ENCODE data around the gene LRTM2.
A peak's percentile ranks its signal among the peaks of the same experiment; 100 is the strongest.

The LRTM2 gene

GRCh38 chr12:1847411-1847810 lies 27.0 kb downstream of the LRTM2 start (continued):
- TF ChIP-seq ZNF624 (tag by site-specific recombination; IDR thresholded peaks at IDR 0.05) = no peak
- no peak for TF ChIP-seq SP7 (tag by site-specific recombination; IDR thresholded peaks at IDR 0.05)
- TF ChIP-seq RBAK (tag by site-specific recombination; IDR thresholded peaks at IDR 0.05) = no peak
- TF ChIP-seq ZNF76 (tag by site-specific recombination; IDR thresholded peaks at IDR 0.05; ENCODE audit: borderline replicate concordance, low read depth) = no peak
- no peak for TF ChIP-seq ZNF549 (tag by site-specific recombination; IDR thresholded peaks at IDR 0.05)

GRCh38 chr12:1848146-1848545 lies 27.8 kb downstream of the LRTM2 start:
- CTCF ChIA-PET = no interaction called here
- TF ChIP-seq ZIC2 (tag by site-specific recombination; IDR thresholded peaks at IDR 0.05) (0 out of 2 replicates have a peak, but pooled peaks have one; percentile 19), ZBTB26 (tag by site-specific recombination; optimal IDR thresholded peaks at IDR 0.05) (no peak), PRDM1 (tag by site-specific recombination; IDR thresholded peaks at IDR 0.05) (0 out of 2 replicates have a peak, but pooled peaks have one; percentile 20)
- Histone ChIP-seq H3K27ac (ENCODE audit: extremely low read depth, low read depth, low read length) (no peak overlapping the region), H3K4me1 (ENCODE audit: control insufficient read depth, insufficient read depth, low read length) (no peaks in the 10 kb centered on the region), H3K4me3 (ENCODE audit: low read depth, low read length) (no peak overlapping the region), H3K36me3 (ENCODE audit: control insufficient read depth in 2 of 2, insufficient read depth in 1 of 2, low read length in 2 of 2) (no peaks in the 10 kb centered on the region), H3K9me3 (ENCODE audit: control insufficient read depth, insufficient read depth, low read depth, low read length) (no peaks in the 10 kb centered on the region)
- POLR2A ChIA-PET = no interaction called here

- TF ChIP-seq ZIC2 (tag by site-specific recombination; IDR thresholded peaks at IDR 0.05) (peak; percentile 41; the same call in 1 of the 2 replicates), ZBTB44 (tag by site-specific recombination; IDR thresholded peaks at IDR 0.05) (no peak)
Measured at GRCh38 chr12:1848745-1849144, 28.4 kb downstream of the LRTM2 start.

GRCh38 chr12:1851151-1851701 lies 30.9 kb downstream of the LRTM2 start:
- no peaks in the 10 kb centered on the region for H3K36me3 ChIP-seq (ENCODE audit: control insufficient read depth in 2 of 2, insufficient read depth in 1 of 2, low read length in 2 of 2)
- no peaks in the 10 kb centered on the region for H3K9me3 ChIP-seq (ENCODE audit: control insufficient read depth, insufficient read depth, low read depth, low read length)
- TF ChIP-seq PRDM6 (tag by site-specific recombination; IDR thresholded peaks at IDR 0.05) = peak; percentile 41
- TF ChIP-seq ZNF133 (tag by site-specific recombination; IDR thresholded peaks at IDR 0.05) = no peak
- TF ChIP-seq ZNF610 (tag by site-specific recombination; IDR thresholded peaks at IDR 0.05; ENCODE audit: borderline replicate concordance) = no peak
- peak; percentile 87 for TF ChIP-seq ZSCAN4 (tag by site-specific recombination; IDR thresholded peaks at IDR 0.05)
- no peak for TF ChIP-seq KLF9 (tag by site-specific recombination; IDR thresholded peaks at IDR 0.05; ENCODE audit: low read depth)
- ChIA-PET CTCF (no interaction called here), POLR2A (no interaction called here)
- no peak overlapping the region for H3K4me3 ChIP-seq (ENCODE audit: low read depth, low read length)
- no peak overlapping the region for H3K27ac ChIP-seq (ENCODE audit: extremely low read depth, low read depth, low read length)
- H3K4me1 ChIP-seq (ENCODE audit: control insufficient read depth, insufficient read depth, low read length) = no peaks in the 10 kb centered on the region

More at GRCh38 chr12:1848745-1849144, 28.4 kb downstream of the LRTM2 start:
- Histone ChIP-seq H3K4me1 (ENCODE audit: control insufficient read depth, insufficient read depth, low read length) (no peaks in the 10 kb centered on the region), H3K9me3 (ENCODE audit: control insufficient read depth, insufficient read depth, low read depth, low read length) (no peaks in the 10 kb centered on the region), H3K27ac (ENCODE audit: extremely low read depth, low read depth, low read length) (no peak overlapping the region), H3K4me3 (ENCODE audit: low read depth, low read length) (no peak overlapping the region), H3K36me3 (ENCODE audit: control insufficient read depth in 2 of 2, insufficient read depth in 1 of 2, low read length in 2 of 2) (no peaks in the 10 kb centered on the region)
- POLR2A ChIA-PET = no interaction called here
- CTCF ChIA-PET = no interaction called here
